Glutamatergic neuron (in vitro differentiated cells): ENCODE results near the gene SPTLC3. TPM values are rescaled to one million over a fixed set of nuclear protein-coding genes. Genes with fewer than 3 reads are reported as not detected.

Source experiments
- DNase-seq: peaks from one replicate; pipeline ENCODE4 v3.0.0; 2022
- H3K27ac Mint-ChIP-seq: one replicate; pipeline ENCODE4 v1.8.0; 2020; ENCODE audit warnings: mild to moderate bottlenecking, mixed read lengths, inconsistent platforms; ENCODE audit not compliant: unreplicated experiment
- H3K27me3 Mint-ChIP-seq: one replicate; pipeline ENCODE4 v1.8.0; 2020; ENCODE audit warnings: mild to moderate bottlenecking, moderate library complexity, mixed read lengths, inconsistent platforms; ENCODE audit not compliant: unreplicated experiment
- H3K36me3 Mint-ChIP-seq: one replicate; pipeline ENCODE4 v1.8.0; 2020; ENCODE audit warnings: mild to moderate bottlenecking, mixed read lengths, inconsistent platforms; ENCODE audit not compliant: unreplicated experiment
- H3K4me1 Mint-ChIP-seq: one replicate; pipeline ENCODE4 v1.8.0; 2020; ENCODE audit warnings: mild to moderate bottlenecking, low read depth, mixed read lengths, inconsistent platforms; ENCODE audit not compliant: unreplicated experiment
- H3K4me3 Mint-ChIP-seq: one replicate; pipeline ENCODE4 v1.8.0; 2020; ENCODE audit warnings: mild to moderate bottlenecking, mixed read lengths, inconsistent platforms; ENCODE audit not compliant: unreplicated experiment
- H3K9me3 Mint-ChIP-seq: one replicate; pipeline ENCODE4 v1.8.0; 2020; ENCODE audit warnings: mild to moderate bottlenecking, moderate library complexity, mixed read lengths, inconsistent platforms; ENCODE audit not compliant: unreplicated experiment
- total RNA-seq: library from RNA; stranded (reverse); fragmentation: NEBNext Ultra II Directional; extraction: Animal tissue kit (Norgen Biotek cat#: 25700); gene quantifications from one replicate; pipeline ENCODE4 v1.2.1, GENCODE V29; 2021; ENCODE audit not compliant: unreplicated experiment
- TF ChIP-seq, protein P1 (sequence below): fragments of 200-600 bp; sonication (generic); IDR thresholded peaks from one replicate; pipeline ENCODE4 v1.5.0; 2021; ENCODE audit not compliant: partially characterized antibody, unreplicated experiment

Gene SPTLC3
- total RNA-seq, 1 donor from 2014 or later: not detected

DNA sequence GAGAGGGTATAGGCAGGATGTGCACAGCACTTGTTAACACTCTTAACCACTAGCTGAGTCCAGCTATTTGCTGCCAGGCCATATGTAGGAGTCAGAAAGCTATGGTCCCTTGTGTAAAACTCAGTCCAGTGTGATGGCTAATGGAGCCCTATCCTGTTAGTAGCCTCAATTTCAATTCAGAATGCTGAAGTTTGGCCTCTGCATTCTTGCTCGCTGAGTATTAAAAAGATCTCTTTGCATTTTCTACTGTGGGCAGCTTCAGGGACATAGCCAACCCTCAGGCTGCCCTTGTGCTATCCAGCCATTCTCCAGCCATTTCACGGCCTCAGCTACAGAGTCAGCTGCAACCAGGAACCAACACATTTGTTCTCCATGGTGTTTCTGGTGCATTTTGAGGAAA, 92.5 kb downstream of the SPTLC3 start:
- no peak overlapping the region for H3K27ac Mint-ChIP-seq
- H3K4me1 Mint-ChIP-seq: peaks cover 7% of the 10 kb centered on the region
- TF ChIP-seq, protein P1, sequence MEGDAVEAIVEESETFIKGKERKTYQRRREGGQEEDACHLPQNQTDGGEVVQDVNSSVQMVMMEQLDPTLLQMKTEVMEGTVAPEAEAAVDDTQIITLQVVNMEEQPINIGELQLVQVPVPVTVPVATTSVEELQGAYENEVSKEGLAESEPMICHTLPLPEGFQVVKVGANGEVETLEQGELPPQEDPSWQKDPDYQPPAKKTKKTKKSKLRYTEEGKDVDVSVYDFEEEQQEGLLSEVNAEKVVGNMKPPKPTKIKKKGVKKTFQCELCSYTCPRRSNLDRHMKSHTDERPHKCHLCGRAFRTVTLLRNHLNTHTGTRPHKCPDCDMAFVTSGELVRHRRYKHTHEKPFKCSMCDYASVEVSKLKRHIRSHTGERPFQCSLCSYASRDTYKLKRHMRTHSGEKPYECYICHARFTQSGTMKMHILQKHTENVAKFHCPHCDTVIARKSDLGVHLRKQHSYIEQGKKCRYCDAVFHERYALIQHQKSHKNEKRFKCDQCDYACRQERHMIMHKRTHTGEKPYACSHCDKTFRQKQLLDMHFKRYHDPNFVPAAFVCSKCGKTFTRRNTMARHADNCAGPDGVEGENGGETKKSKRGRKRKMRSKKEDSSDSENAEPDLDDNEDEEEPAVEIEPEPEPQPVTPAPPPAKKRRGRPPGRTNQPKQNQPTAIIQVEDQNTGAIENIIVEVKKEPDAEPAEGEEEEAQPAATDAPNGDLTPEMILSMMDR: no peak
- no peaks in the 10 kb centered on the region for H3K36me3 Mint-ChIP-seq
- H3K27me3 Mint-ChIP-seq: no peaks in the 10 kb centered on the region
- H3K4me3 Mint-ChIP-seq: no peak overlapping the region
- DNase-seq: no peak
- H3K9me3 Mint-ChIP-seq: no peaks in the 10 kb centered on the region

DNA sequence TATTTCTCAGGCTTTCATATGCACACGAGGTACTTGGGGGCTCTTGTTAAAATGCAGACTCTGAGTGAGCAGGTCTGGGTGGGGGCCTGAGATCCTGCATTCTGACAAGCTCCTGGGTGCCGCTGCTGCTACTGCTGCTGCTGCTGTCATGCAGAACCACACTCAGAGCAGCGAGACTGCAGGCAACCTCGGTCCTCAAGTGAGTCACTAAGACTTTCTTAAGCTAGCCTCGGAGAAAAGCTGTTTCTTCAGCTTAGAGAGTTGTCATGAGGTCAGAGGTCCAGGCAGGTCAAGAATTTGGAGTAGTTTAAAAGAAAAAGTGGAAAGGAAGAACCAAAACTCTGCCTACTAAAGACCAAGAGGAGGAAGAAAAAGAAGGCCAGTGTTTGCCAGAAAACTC, 92.9 kb downstream of the SPTLC3 start:
- DNase-seq: no peak
- no peak overlapping the region for H3K4me3 Mint-ChIP-seq
- no peaks in the 10 kb centered on the region for H3K27me3 Mint-ChIP-seq
- no peak overlapping the region for H3K27ac Mint-ChIP-seq
- H3K9me3 Mint-ChIP-seq: no peaks in the 10 kb centered on the region
- no peaks in the 10 kb centered on the region for H3K36me3 Mint-ChIP-seq
- peaks cover 7% of the 10 kb centered on the region for H3K4me1 Mint-ChIP-seq
- TF ChIP-seq, protein P1: no peak

DNA sequence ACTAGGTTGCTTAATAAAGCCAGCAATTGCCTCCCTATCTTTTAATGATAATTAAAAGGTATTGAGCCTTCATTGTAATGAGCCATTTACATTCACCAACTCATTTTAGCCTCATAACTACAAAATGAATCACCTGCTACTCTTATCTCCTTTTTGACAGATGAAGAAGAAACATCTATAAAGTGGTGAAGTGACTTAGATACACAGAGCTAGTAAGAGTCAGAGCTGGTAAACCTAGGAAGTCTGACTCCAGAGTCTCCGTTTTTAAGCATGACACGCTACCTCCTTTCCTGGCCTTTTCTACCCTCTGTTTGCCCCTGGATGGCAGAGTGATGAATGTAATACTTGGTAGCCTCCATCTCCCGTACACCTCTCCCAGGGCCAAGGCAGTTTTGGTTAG, 93.5 kb downstream of the SPTLC3 start:
- Mint-ChIP-seq H3K27ac (no peak overlapping the region), H3K36me3 (no peaks in the 10 kb centered on the region), H3K4me3 (no peak overlapping the region), H3K27me3 (no peaks in the 10 kb centered on the region), H3K4me1 (peaks cover 7% of the 10 kb centered on the region), H3K9me3 (no peaks in the 10 kb centered on the region)
- no peak for DNase-seq
- TF ChIP-seq, protein P1: no peak

DNA sequence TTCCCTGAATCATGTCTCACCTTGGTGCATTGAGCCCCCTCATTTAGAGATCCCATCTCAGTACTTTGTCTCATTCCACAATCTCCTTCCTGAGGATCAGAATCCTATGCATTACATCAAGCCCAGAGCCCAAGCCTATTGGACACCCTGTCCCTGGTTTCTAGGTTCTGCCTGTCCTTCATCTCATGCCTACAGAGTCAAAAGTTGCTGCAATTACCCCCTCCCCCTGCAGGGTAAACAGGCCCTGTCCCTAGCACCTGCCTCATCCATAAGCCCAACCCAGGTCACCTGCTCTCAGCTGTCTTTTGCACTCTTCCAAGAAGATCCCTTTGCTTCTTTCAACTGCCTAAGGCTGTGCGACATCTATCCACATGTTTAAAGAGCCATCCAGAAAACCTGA, 93.9 kb downstream of the SPTLC3 start:
- H3K9me3 Mint-ChIP-seq: no peaks in the 10 kb centered on the region
- DNase-seq: no peak
- TF ChIP-seq, protein P1: no peak
- H3K4me1 Mint-ChIP-seq: peaks cover 7% of the 10 kb centered on the region
- no peaks in the 10 kb centered on the region for H3K36me3 Mint-ChIP-seq
- H3K27ac Mint-ChIP-seq: no peak overlapping the region
- H3K27me3 Mint-ChIP-seq: no peaks in the 10 kb centered on the region
- no peak overlapping the region for H3K4me3 Mint-ChIP-seq

DNA sequence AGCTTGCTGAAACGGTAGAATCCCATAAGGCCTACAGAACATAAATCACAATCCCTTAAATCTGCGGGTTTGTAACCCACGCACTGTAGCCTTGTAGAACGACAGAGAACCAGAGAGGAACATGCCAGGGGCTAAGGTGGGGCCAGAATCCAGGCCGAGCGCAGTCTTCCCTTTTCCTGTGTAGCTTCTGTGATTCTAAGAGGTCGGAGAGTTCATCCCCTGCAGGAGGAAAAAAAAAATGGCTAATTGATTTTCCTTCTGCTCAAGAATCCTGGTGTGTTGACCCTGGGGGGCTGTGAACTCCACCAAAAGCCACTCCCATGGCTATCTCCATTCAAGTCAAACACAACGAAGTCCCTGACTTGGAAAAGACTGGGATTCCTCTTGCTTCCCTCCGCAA, 96.3 kb downstream of the SPTLC3 start:
- TF ChIP-seq, protein P1: no peak
- DNase-seq: peak; percentile 27
- Mint-ChIP-seq H3K36me3 (no peaks in the 10 kb centered on the region), H3K27me3 (no peaks in the 10 kb centered on the region), H3K4me3 (no peak overlapping the region), H3K4me1 (peaks cover 7% of the 10 kb centered on the region), H3K27ac (no peak overlapping the region), H3K9me3 (no peaks in the 10 kb centered on the region)
